SH-SY5Y (cell line): Measurements from ENCODE around the gene NUCB2.

Experiments
- GATA2 ChIP-seq: IDR thresholded peaks from 2 replicates; pipeline ENCODE4 v1.6.1; 2011; ENCODE audit warnings: mild to moderate bottlenecking, low read depth, low read length
- GATA3 ChIP-seq: IDR thresholded peaks from 2 replicates; pipeline ENCODE4 v1.6.1; 2011; ENCODE audit warnings: low read depth, mild to moderate bottlenecking, low read length, moderate library complexity

- TF ChIP-seq GATA2 (no peak), GATA3 (no peak)
Measured at GRCh38 chr11:17272801-17273200, 3.7 kb upstream of the NUCB2 start.
